Panc1 (cell line): ENCODE measurements around the gene MAP1LC3C. TPM values are rescaled to one million over a fixed set of nuclear protein-coding genes. Genes with fewer than 3 reads are reported as not detected.

ENCODE experiments used
- ATAC-seq: fragments of 200-7000 bp; cut with Tn5 transposase; 2 replicates; pipeline ENCODE4 v1.9.1; 2020; ENCODE audit warnings: mild to moderate bottlenecking, moderate library complexity
- BruUV-seq: library from RNA; stranded (reverse); fragments of 400-500 nt; replicated peaks from 2 replicates; lab custom pipeline; 2021; lab: Mats Ljungman, UMichigan
- CTCF ChIA-PET: fragments of 300-600 bp; sonication (Branson Sonifier 250); formaldehyde crosslinking; loops from one replicate; lab custom pipeline; 2022; ENCODE audit warnings: antibody characterized with exemption; lab: Charles Lee
- POLR2A ChIA-PET: fragments of 300-600 bp; sonication (Branson Sonifier 250); formaldehyde crosslinking; loops from one replicate; lab custom pipeline; 2022; ENCODE audit warnings: antibody characterized with exemption; lab: Charles Lee
- DNase-seq: peaks from one replicate; pipeline ENCODE4 v3.0.0-alpha.2; 2010; ENCODE audit warnings: low read depth, low spot score
- H3K27ac ChIP-seq: 2 replicates; pipeline ENCODE4 v1.5.1; 2011; ENCODE audit warnings: mild to moderate bottlenecking, low read length, inconsistent platforms
- H3K27me3 ChIP-seq: fragments of 200-500 bp; sonication (Bioruptor generic); 2 replicates; pipeline ENCODE4 v1.6.0; 2014; ENCODE audit warnings: low read length, inconsistent platforms; ENCODE audit not compliant: control insufficient read depth, insufficient read depth
- H3K36me3 ChIP-seq: fragments of 200-500 bp; sonication (Bioruptor generic); 2 replicates; pipeline ENCODE4 v1.5.1; 2014; ENCODE audit warnings: inconsistent platforms, mild to moderate bottlenecking, low read length, moderate library complexity; ENCODE audit not compliant: control insufficient read depth, insufficient read depth
- H3K4me1 ChIP-seq: 2 replicates; pipeline ENCODE4 v1.5.1; 2011; ENCODE audit warnings: inconsistent platforms, mild to moderate bottlenecking, low read length, moderate library complexity; ENCODE audit not compliant: control insufficient read depth, insufficient read depth
- H3K4me3 ChIP-seq, 2 experiments: 2 replicates each; pipeline ENCODE4 v1.5.1; 2011 to 2012; ENCODE audit warnings: low read depth in 2 of 2, low read length in 2 of 2, mild to moderate bottlenecking in 2 of 2, inconsistent platforms in 1 of 2, moderate library complexity in 1 of 2
- H3K9me3 ChIP-seq: fragments of 200-500 bp; sonication (Bioruptor generic); 2 replicates; pipeline ENCODE4 v1.5.1; 2014; ENCODE audit warnings: low read depth, mild to moderate bottlenecking, inconsistent platforms, low read length, moderate library complexity; ENCODE audit not compliant: control insufficient read depth, insufficient read depth
- CTCF ChIP-seq: fragments of 450-650 bp; IDR thresholded peaks from 2 replicates; pipeline ENCODE4 v1.5.1; 2017; ENCODE audit warnings: mild to moderate bottlenecking
- POLR2AphosphoS5 ChIP-seq: IDR thresholded peaks from 2 replicates; pipeline ENCODE4 v1.6.1; 2012; ENCODE audit warnings: mild to moderate bottlenecking, low read depth, low read length, moderate library complexity
- REST ChIP-seq, 2 experiments: IDR thresholded peaks; 2 replicates each; pipeline ENCODE4 v1.6.1; 2011 to 2012; ENCODE audit warnings: low read depth in 2 of 2, control low read depth in 1 of 2, low read length in 1 of 2, mild to moderate bottlenecking in 1 of 2, moderate library complexity in 1 of 2; ENCODE audit not compliant: insufficient read depth in 1 of 2
- SIN3A ChIP-seq: IDR thresholded peaks from 2 replicates; pipeline ENCODE4 v1.6.1; 2012; ENCODE audit warnings: low read depth, mild to moderate bottlenecking, low read length, moderate library complexity, borderline replicate concordance; ENCODE audit not compliant: insufficient read depth
- TCF7L2 ChIP-seq: IDR thresholded peaks from 2 replicates; pipeline ENCODE4 v1.6.1; 2011; ENCODE audit warnings: mild to moderate bottlenecking, low read depth, low read length, inconsistent platforms
- in situ Hi-C: cut with HindIII; loops from 2 replicates; pipeline ENCODE4 v1.10.0; 2016; ENCODE audit warnings: low sequenced_read_pairs, low pct_unique_long_range_greater_than_20kb
- intact Hi-C: fragments of 100-400 bp; cut with micrococcal nuclease; formaldehyde crosslinking; loops from one replicate; pipeline ENCODE4 v1.10.0; 2022; ENCODE audit not compliant: unreplicated experiment
- total RNA-seq: library from RNA; stranded (reverse); gene quantifications from one replicate; pipeline ENCODE4 v1.2.1, GENCODE V29; 2021; ENCODE audit not compliant: unreplicated experiment

Gene MAP1LC3C
- total RNA-seq, 1 experiment from 2014 or later: 0.21 TPM

GRCh38 chr1:241962153-241962552 is 36.7 kb downstream of the MAP1LC3C start:
- intact Hi-C loops: no loop called here
- TF ChIP-seq POLR2AphosphoS5: no peak
- TF ChIP-seq CTCF: no peak
- TF ChIP-seq REST (IDR thresholded peaks at IDR 0.05; ENCODE audit: insufficient read depth in 1 of 2, low read depth in 2 of 2, low read length in 1 of 2): no peak
- no peak for TF ChIP-seq SIN3A
- TF ChIP-seq TCF7L2: no peak
- no peak for ATAC-seq
- no peak for DNase-seq
- ChIA-PET POLR2A (no interaction called here), CTCF (no interaction called here)
- H3K9me3 ChIP-seq: no peaks in the 10 kb centered on the region
- no peak overlapping the region for H3K27ac ChIP-seq
- no peaks in the 10 kb centered on the region for H3K4me1 ChIP-seq
- no peaks in the 10 kb centered on the region for H3K36me3 ChIP-seq
- in situ Hi-C loops: no loop called here
- no TSS peak for BruUV-seq
- H3K4me3 ChIP-seq: no peak overlapping the region
- H3K27me3 ChIP-seq: no peaks in the 10 kb centered on the region

DNA sequence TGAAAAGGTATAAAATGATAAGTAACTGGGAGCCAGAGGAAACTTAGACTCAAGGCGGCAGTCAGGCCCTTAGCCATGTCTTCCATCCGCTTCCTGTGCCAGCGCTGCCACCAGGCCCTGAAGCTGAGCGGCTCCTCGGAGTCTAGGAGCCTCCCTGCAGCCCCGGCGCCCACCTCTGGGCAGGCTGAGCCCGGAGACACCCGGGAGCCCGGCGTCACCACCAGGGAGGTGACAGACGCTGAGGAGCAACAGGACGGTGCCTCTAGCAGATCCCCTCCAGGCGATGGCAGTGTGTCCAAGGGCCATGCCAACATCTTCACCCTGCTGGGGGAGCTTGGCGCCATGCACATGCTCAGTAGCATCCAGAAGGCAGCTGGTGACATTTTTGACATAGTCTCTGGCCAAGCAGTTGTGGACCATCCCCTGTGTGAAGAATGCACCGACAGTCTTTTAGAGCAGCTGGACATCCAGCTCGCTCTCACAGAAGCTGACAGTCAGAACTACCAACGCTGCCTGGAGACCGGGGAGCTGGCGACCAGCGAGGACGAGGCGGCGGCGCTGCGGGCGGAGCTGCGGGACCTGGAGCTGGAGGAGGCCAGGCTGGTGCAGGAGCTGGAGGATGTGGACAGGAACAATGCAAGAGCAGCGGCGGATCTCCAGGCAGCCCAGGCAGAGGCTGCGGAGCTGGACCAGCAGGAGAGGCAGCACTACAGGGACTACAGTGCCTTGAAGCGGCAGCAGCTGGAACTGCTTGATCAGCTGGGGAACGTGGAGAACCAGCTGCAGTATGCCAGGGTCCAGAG is 41.0 kb downstream of the MAP1LC3C start, which contains the start of gene BECN2:
Gene BECN2 (plus strand): TSS at position 76 of the 803 bp plus-strand sequence. CDS start 0 bp downstream, at position 76.
- POLR2A ChIA-PET: no interaction called here
- ATAC-seq (no peak), DNase-seq (no peak)
- H3K36me3 ChIP-seq: no peaks in the 10 kb centered on the region
- BruUV-seq: no TSS peak
- H3K4me3 ChIP-seq: no peak within 1 kb of the TSS
- intact Hi-C loops (no loop called here), in situ Hi-C loops (no loop called here)
- no peak for TF ChIP-seq POLR2AphosphoS5
- TF ChIP-seq REST (IDR thresholded peaks at IDR 0.05; ENCODE audit: insufficient read depth in 1 of 2, low read depth in 2 of 2, low read length in 1 of 2): no peak
- no peak for TF ChIP-seq TCF7L2
- TF ChIP-seq SIN3A: no peak
- no peak for TF ChIP-seq CTCF
- no peaks in the 10 kb centered on the region for H3K4me1 ChIP-seq
- H3K27me3 ChIP-seq: no peaks in the 10 kb centered on the region
- H3K27ac ChIP-seq: no peak within 1 kb of the TSS
- CTCF ChIA-PET: interaction anchor here (0.6 kb wide), 1 partner anchor 708 kb away, joined by 3 read pairs; no protein-coding TSS in a partner anchor
- H3K9me3 ChIP-seq: no peaks in the 10 kb centered on the region
